HepG2 (cell line): Measurements from ENCODE around the gene CLEC10A. TPM values are rescaled to one million over a fixed set of nuclear protein-coding genes. Genes with fewer than 3 reads are reported as not detected.

Experiments
- ARID5B ChIP-seq: IDR thresholded peaks from 2 replicates; pipeline ENCODE4 v1.4.0; 2020; ENCODE audit warnings: mild to moderate bottlenecking, missing genetic modification reagents
- CREM ChIP-seq, 2 experiments: sonication (generic) in 1 of 2; formaldehyde crosslinking in 1 of 2; IDR thresholded peaks; 2 replicates each; pipeline versions ENCODE4 v1.4.0 to v1.6.1; 2016 to 2020; ENCODE audit warnings: antibody characterized with exemption in 1 of 2, mild to moderate bottlenecking in 1 of 2, missing genetic modification reagents in 1 of 2
- ELF3 ChIP-seq: IDR thresholded peaks from 2 replicates; pipeline ENCODE4 v1.6.1; 2016; ENCODE audit warnings: missing genetic modification reagents, missing compliant biosample characterization
- EP300 ChIP-seq, 3 experiments: sonication (generic) in 1 of 3; formaldehyde crosslinking in 1 of 3; IDR thresholded peaks; 2 replicates each; pipeline versions ENCODE4 v1.5.1 to v1.6.1; 2011 to 2020; ENCODE audit warnings: low read depth in 2 of 3, low read length in 2 of 3, borderline replicate concordance in 1 of 3, improper control_type of control experiment in 1 of 3, mild to moderate bottlenecking in 1 of 3, missing genetic modification reagents in 1 of 3, moderate library complexity in 1 of 3
- RBM22 ChIP-seq: fragments of 200-400 bp; formaldehyde crosslinking; optimal IDR thresholded peaks from 2 replicates; pipeline ENCODE3; 2017; ENCODE audit warnings: mild to moderate bottlenecking, low read length, moderate library complexity
- REXO4 ChIP-seq: sonication (generic); formaldehyde crosslinking; IDR thresholded peaks from 2 replicates; pipeline ENCODE4 v1.8.0; 2022; ENCODE audit warnings: missing genetic modification reagents, mild to moderate bottlenecking, borderline replicate concordance
- SIN3A ChIP-seq: IDR thresholded peaks from 2 replicates; pipeline ENCODE4 v1.6.1; 2011; ENCODE audit warnings: low read depth, mild to moderate bottlenecking, control low read depth, low read length, borderline replicate concordance
- THAP7 ChIP-seq: sonication (generic); formaldehyde crosslinking; IDR thresholded peaks from 2 replicates; pipeline ENCODE4 v1.8.1; 2023; ENCODE audit warnings: mild to moderate bottlenecking, missing genetic modification reagents
- TMF1 ChIP-seq: sonication (generic); formaldehyde crosslinking; IDR thresholded peaks from 2 replicates; pipeline ENCODE4 v1.8.1; 2022; ENCODE audit warnings: low read depth, missing genetic modification reagents
- TOE1 ChIP-seq: sonication (generic); formaldehyde crosslinking; IDR thresholded peaks from 2 replicates; pipeline ENCODE4 v1.4.0; 2020; ENCODE audit warnings: mild to moderate bottlenecking, missing genetic modification reagents
- USF2 ChIP-seq, 2 experiments: sonication (generic) in 1 of 2; formaldehyde crosslinking in 1 of 2; IDR thresholded peaks; 2 replicates each; pipeline versions ENCODE4 v1.5.1 to v1.6.1; 2011 to 2020; ENCODE audit warnings: borderline replicate concordance in 1 of 2, low read depth in 1 of 2, low read length in 1 of 2, mild to moderate bottlenecking in 1 of 2, missing genetic modification reagents in 1 of 2, moderate library complexity in 1 of 2
- ZBTB3 ChIP-seq: sonication (generic); formaldehyde crosslinking; IDR thresholded peaks from 2 replicates; pipeline ENCODE4 v1.4.0; 2020; ENCODE audit warnings: low read depth, mild to moderate bottlenecking, moderate library complexity, missing genetic modification reagents, borderline replicate concordance
- ZFX ChIP-seq: sonication (generic); formaldehyde crosslinking; IDR thresholded peaks from 2 replicates; pipeline ENCODE4 v1.4.0; 2020; ENCODE audit warnings: mild to moderate bottlenecking, low read depth, missing genetic modification reagents, moderate library complexity
- ZNF17 ChIP-seq: sonication (generic); formaldehyde crosslinking; IDR thresholded peaks from 2 replicates; pipeline ENCODE4 v1.5.0; 2020; ENCODE audit warnings: mild to moderate bottlenecking, missing genetic modification reagents
- ZNF333 ChIP-seq: sonication (generic); formaldehyde crosslinking; IDR thresholded peaks from 2 replicates; pipeline ENCODE4 v1.4.0; 2020; ENCODE audit warnings: mild to moderate bottlenecking, missing genetic modification reagents, borderline replicate concordance
- ZNF431 ChIP-seq: sonication (generic); formaldehyde crosslinking; IDR thresholded peaks from 2 replicates; pipeline ENCODE4 v1.9.0; 2022; ENCODE audit warnings: missing genetic modification reagents, low read depth, mild to moderate bottlenecking, borderline replicate concordance
- ZNF468 ChIP-seq: sonication (generic); formaldehyde crosslinking; IDR thresholded peaks from 2 replicates; pipeline ENCODE4 v1.8.0; 2022; ENCODE audit warnings: mild to moderate bottlenecking, moderate library complexity, missing genetic modification reagents
- ZNF879 ChIP-seq: sonication (generic); formaldehyde crosslinking; IDR thresholded peaks from 2 replicates; pipeline ENCODE4 v1.8.1; 2023; ENCODE audit warnings: missing genetic modification reagents
- polyA plus RNA-seq, 8 experiments: library from polyadenylated mRNA; depleted of rRNA in 3 of 8; stranded (reverse) in 7 of 8; unstranded in 1 of 8; fragments of >200 nt; fragmentation: Illumina TruSeq in 4 of 8; extraction: Trizol in 4 of 8; gene quantifications; 2 replicates each; pipeline versions ENCODE4 v1.2.1 to v1.2.3, GENCODE V29; 2011 to 2016; ENCODE audit warnings: low read depth in 4 of 8, missing spikeins in 1 of 8, mixed read lengths in 1 of 8; ENCODE audit not compliant: insufficient read depth in 1 of 8
- total RNA-seq, 5 experiments: library from RNA; depleted of rRNA; stranded (reverse); fragments of >200 nt; fragmentation: Illumina TruSeq; extraction: Trizol; gene quantifications; 2 replicates each; pipeline ENCODE4 v1.2.3, GENCODE V29; 2016; ENCODE audit warnings: low read depth in 1 of 5
- TF ChIP-seq, protein P1 (sequence below): sonication (generic); formaldehyde crosslinking; IDR thresholded peaks from 2 replicates; pipeline ENCODE4 v1.5.0; 2020; ENCODE audit warnings: missing genetic modification reagents

CLEC10A gene
- total and polyA plus RNA-seq, 2 of the 13 experiments (the other 11 are each of a cell fraction or from before 2014, with no cell fraction given) = 0.33 TPM; not detected in 1

GRCh38 chr17:7035591-7036368 is 44.3 kb downstream of the CLEC10A start, which contains the start of gene SLC16A13 (continued):
- no peak for TF ChIP-seq THAP7 (CRISPR knock-in tag)
- no peak for TF ChIP-seq TMF1 (CRISPR knock-in tag)
- TF ChIP-seq USF2 (IDR thresholded peaks at IDR 0.05; ENCODE audit: low read depth, low read length) = peak; percentile 98
- peak; percentile 99; the same call in 1 of the 2 replicates for TF ChIP-seq USF2 (CRISPR knock-in tag; IDR thresholded peaks at IDR 0.05; ENCODE audit: borderline replicate concordance)
- TF ChIP-seq, protein P1, sequence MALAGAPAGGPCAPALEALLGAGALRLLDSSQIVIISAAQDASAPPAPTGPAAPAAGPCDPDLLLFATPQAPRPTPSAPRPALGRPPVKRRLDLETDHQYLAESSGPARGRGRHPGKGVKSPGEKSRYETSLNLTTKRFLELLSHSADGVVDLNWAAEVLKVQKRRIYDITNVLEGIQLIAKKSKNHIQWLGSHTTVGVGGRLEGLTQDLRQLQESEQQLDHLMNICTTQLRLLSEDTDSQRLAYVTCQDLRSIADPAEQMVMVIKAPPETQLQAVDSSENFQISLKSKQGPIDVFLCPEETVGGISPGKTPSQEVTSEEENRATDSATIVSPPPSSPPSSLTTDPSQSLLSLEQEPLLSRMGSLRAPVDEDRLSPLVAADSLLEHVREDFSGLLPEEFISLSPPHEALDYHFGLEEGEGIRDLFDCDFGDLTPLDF (CRISPR knock-in tag) = peak; percentile 74
- TF ChIP-seq ZNF17 (CRISPR knock-in tag) = no peak
- no peak for TF ChIP-seq TOE1 (CRISPR knock-in tag)
- TF ChIP-seq ZNF333 = 0 out of 2 replicates have a peak, but pooled peaks have one; percentile 10
- 0 out of 2 replicates have a peak, but pooled peaks have one; percentile 10 for TF ChIP-seq ZBTB3
- TF ChIP-seq CREM (IDR thresholded peaks at IDR 0.05) = no peak
- no peak for TF ChIP-seq CREM (CRISPR knock-in tag; IDR thresholded peaks at IDR 0.05)
- peak; percentile 89 for TF ChIP-seq ZFX (CRISPR knock-in tag)
- TF ChIP-seq ARID5B (CRISPR knock-in tag) = peak; percentile 9; the same call in 1 of the 2 replicates
- TF ChIP-seq SIN3A = no peak; the same call in 1 of the 2 replicates
- TF ChIP-seq ZNF431 (CRISPR knock-in tag) = peak; percentile 35; the same call in 1 of the 2 replicates
- TF ChIP-seq EP300 (IDR thresholded peaks at IDR 0.05; ENCODE audit: low read depth in 2 of 2, low read length in 2 of 2) = no peak
- TF ChIP-seq EP300 (CRISPR knock-in tag; IDR thresholded peaks at IDR 0.05; ENCODE audit: borderline replicate concordance) = 0 out of 2 replicates have a peak, but pooled peaks have one; percentile 21
- no peak for TF ChIP-seq REXO4 (CRISPR knock-in tag)
- no peak for TF ChIP-seq ZNF468 (CRISPR knock-in tag)
- TF ChIP-seq RBM22 = no peak
- TF ChIP-seq ZNF879 (CRISPR knock-in tag) = no peak
- TF ChIP-seq ELF3 (CRISPR knock-in tag) = peak; percentile 86
